GM21737 (cell line): ENCODE data around the gene GPC6.

Source experiments
- ATAC-seq: cut with Tn5 transposase; IDR thresholded peaks from one replicate; pipeline ENCODE4 v1.9.1; 2021; ENCODE audit warnings: mild to moderate bottlenecking, moderate library complexity; ENCODE audit not compliant: unreplicated experiment

The GPC6 gene

GRCh38 chr13:94415500-94416237 lies 1189.1 kb downstream of the GPC6 start:
- ATAC-seq: no peak

GRCh38 chr13:94416454-94417080 lies 1190.0 kb downstream of the GPC6 start:
- ATAC-seq: no peak

GRCh38 chr13:94417294-94417693 lies 1190.7 kb downstream of the GPC6 start:
- ATAC-seq: no peak

- ATAC-seq: peak; percentile 52
These were observed 1192.8 kb downstream of the GPC6 start for GRCh38 chr13:94419304-94419924.

GRCh38 chr13:94419925-94420305 lies 1193.3 kb downstream of the GPC6 start:
- ATAC-seq: no peak

GRCh38 chr13:94427313-94427953 lies 1200.8 kb downstream of the GPC6 start:
- ATAC-seq: no peak

GRCh38 chr13:94431574-94431973 lies 1205.0 kb downstream of the GPC6 start:
- ATAC-seq: no peak

- no peak for ATAC-seq
These were observed 1205.4 kb downstream of the GPC6 start for GRCh38 chr13:94431987-94432386.

- no peak for ATAC-seq
These were observed 1206.7 kb downstream of the GPC6 start for GRCh38 chr13:94433055-94433961.

- no peak for ATAC-seq
These were observed 1209.1 kb downstream of the GPC6 start for GRCh38 chr13:94435604-94436226.

GRCh38 chr13:94444826-94445225 lies 1218.2 kb downstream of the GPC6 start:
- ATAC-seq: no peak

- ATAC-seq: no peak
These were observed 1227.7 kb downstream of the GPC6 start for GRCh38 chr13:94454334-94454733.

- no peak for ATAC-seq
These were observed 1228.3 kb downstream of the GPC6 start for GRCh38 chr13:94454906-94455305.

GRCh38 chr13:94455414-94455813 lies 1228.8 kb downstream of the GPC6 start:
- ATAC-seq: no peak
